Liver (tissue), 9 donors: ENCODE measurements around the gene GLRA3. TPM values are rescaled to one million over a fixed set of nuclear protein-coding genes. Genes with fewer than 3 reads are reported as not detected.

ENCODE experiments used
- DNase-seq: peaks from one replicate; pipeline ENCODE4 v3.0.0-alpha.2; 2017; ENCODE audit warnings: low spot score
- H3K27ac ChIP-seq, 2 donors: one replicate each; pipeline ENCODE4 v1.7.0; 2013; ENCODE audit warnings: inconsistent platforms in 2 of 2, low read length in 2 of 2, control low read depth in 1 of 2, low read depth in 1 of 2, mild to moderate bottlenecking in 1 of 2
- H3K27me3 ChIP-seq, 4 donors: one replicate each; pipeline versions ENCODE4 v1.6.1 to v1.7.0; 2013; ENCODE audit warnings: low read length in 3 of 4, inconsistent platforms in 1 of 4, mild to moderate bottlenecking in 1 of 4, moderate library complexity in 1 of 4; ENCODE audit not compliant: control insufficient read depth in 4 of 4, insufficient read depth in 4 of 4
- H3K36me3 ChIP-seq, 4 donors: one replicate each; pipeline versions ENCODE4 v1.6.1 to v1.7.0; 2013; ENCODE audit warnings: low read length in 3 of 4, mild to moderate bottlenecking in 3 of 4, low read depth in 1 of 4, moderate library complexity in 1 of 4; ENCODE audit not compliant: control insufficient read depth in 4 of 4, insufficient read depth in 3 of 4
- H3K4me1 ChIP-seq, 4 donors: one replicate each; pipeline versions ENCODE4 v1.6.1 to v1.7.0; 2013; ENCODE audit warnings: low read length in 3 of 4, mild to moderate bottlenecking in 3 of 4, moderate library complexity in 1 of 4; ENCODE audit not compliant: control insufficient read depth in 4 of 4, insufficient read depth in 4 of 4
- H3K4me3 ChIP-seq, 3 donors: one replicate each; pipeline versions ENCODE4 v1.6.1 to v1.7.0; 2013; ENCODE audit warnings: low read length in 3 of 3, control low read depth in 1 of 3, low read depth in 1 of 3, mild to moderate bottlenecking in 1 of 3
- H3K9ac ChIP-seq, 2 donors: one replicate each; pipeline ENCODE4 v1.7.0; 2013; ENCODE audit warnings: low read length in 2 of 2, mild to moderate bottlenecking in 2 of 2, moderate library complexity in 2 of 2, control low read depth in 1 of 2, low read depth in 1 of 2
- H3K9me3 ChIP-seq, 4 donors: one replicate each; pipeline versions ENCODE4 v1.6.1 to v1.7.0; 2013; ENCODE audit warnings: low read length in 3 of 4; ENCODE audit not compliant: control insufficient read depth in 4 of 4
- EGR1 ChIP-seq, 2 donors: IDR thresholded peaks; 2 replicates each; pipeline ENCODE4 v1.6.1; 2016 to 2018; ENCODE audit warnings: antibody characterized with exemption in 2 of 2, low read depth in 2 of 2
- FOXA1 ChIP-seq: IDR thresholded peaks from 2 replicates; pipeline ENCODE4 v1.6.1; 2016; ENCODE audit warnings: antibody characterized with exemption
- FOXA2 ChIP-seq: IDR thresholded peaks from 2 replicates; pipeline ENCODE4 v1.6.1; 2016; ENCODE audit warnings: antibody characterized with exemption
- HNF4A ChIP-seq, 2 donors: conservative IDR thresholded peaks; 2 replicates each; pipeline ENCODE4 v1.6.1; 2016; ENCODE audit warnings: antibody characterized with exemption in 2 of 2, mild to moderate bottlenecking in 2 of 2
- HNF4G ChIP-seq: IDR thresholded peaks from 2 replicates; pipeline ENCODE4 v1.6.1; 2016; ENCODE audit warnings: antibody characterized with exemption
- JUND ChIP-seq, 2 donors: IDR thresholded peaks; 2 replicates each; pipeline ENCODE4 v1.6.1; 2016; ENCODE audit warnings: antibody characterized with exemption in 2 of 2
- RAD21 ChIP-seq, 2 donors: IDR thresholded peaks; 2 replicates each; pipeline ENCODE4 v1.6.1; 2016; ENCODE audit warnings: antibody characterized with exemption in 2 of 2, mild to moderate bottlenecking in 2 of 2
- SP1 ChIP-seq: IDR thresholded peaks from 2 replicates; pipeline ENCODE4 v1.6.1; 2018; ENCODE audit warnings: antibody characterized with exemption, mild to moderate bottlenecking
- TAF1 ChIP-seq: conservative IDR thresholded peaks from 2 replicates; pipeline ENCODE4 v1.6.1; 2016; ENCODE audit warnings: antibody characterized with exemption, mild to moderate bottlenecking
- YY1 ChIP-seq: IDR thresholded peaks from 2 replicates; pipeline ENCODE4 v1.6.1; 2016; ENCODE audit warnings: antibody characterized with exemption, mild to moderate bottlenecking
- WGBS: extraction: QIAGEN DNeasy Blood & Tissue Kit; methylation state at CpG from one replicate; pipeline ENCODE4 v1.1.7; 2013; 5-methylcytosine and 5-hydroxymethylcytosine counted together
- polyA plus RNA-seq, 2 donors: library from polyadenylated mRNA; stranded (reverse) in 1 of 2; unstranded in 1 of 2; fragments of 200-250 nt in 1 of 2; fragments of >200 nt in 1 of 2; fragmentation: Nextera tagmentation in 1 of 2; extraction: Ambion mirVana in 1 of 2; gene quantifications; one replicate each; pipeline versions ENCODE4 v1.2.1 to v1.2.3, GENCODE V29; 2013 to 2015
- total RNA-seq, 2 donors: library from RNA; depleted of rRNA; stranded (reverse); fragments of >200 nt; gene quantifications; one replicate each; pipeline ENCODE4 v1.2.3, GENCODE V29; 2014
- TF ChIP-seq, protein P1 (sequence below): IDR thresholded peaks from 2 replicates; pipeline ENCODE4 v1.6.1; 2016; ENCODE audit warnings: antibody characterized with exemption
- TF ChIP-seq, protein P2 (sequence below): IDR thresholded peaks from 2 replicates; pipeline ENCODE4 v1.6.1; 2016; ENCODE audit warnings: antibody characterized with exemption
- TF ChIP-seq, protein P3 (sequence below): IDR thresholded peaks from 2 replicates; pipeline ENCODE4 v1.6.1; 2016; ENCODE audit warnings: antibody characterized with exemption, mild to moderate bottlenecking
- TF ChIP-seq, protein P4 (sequence below): IDR thresholded peaks from 2 replicates; pipeline ENCODE4 v1.6.1; 2016; ENCODE audit warnings: antibody characterized with exemption
- TF ChIP-seq, protein P5 (sequence below): fragments of 150-350 bp; IDR thresholded peaks from 2 replicates; pipeline ENCODE4 v1.5.1; 2017; ENCODE audit warnings: improper control_type of control experiment, low read depth, low read length; ENCODE audit not compliant: missing input control
- donor health status: healthy.
- donor health status: healthy.
- donor health status: healthy.
- donor health status: healthy.
- donor health status: healthy.

The GLRA3 gene
- total and polyA plus RNA-seq, 4 donors = not detected

DNA sequence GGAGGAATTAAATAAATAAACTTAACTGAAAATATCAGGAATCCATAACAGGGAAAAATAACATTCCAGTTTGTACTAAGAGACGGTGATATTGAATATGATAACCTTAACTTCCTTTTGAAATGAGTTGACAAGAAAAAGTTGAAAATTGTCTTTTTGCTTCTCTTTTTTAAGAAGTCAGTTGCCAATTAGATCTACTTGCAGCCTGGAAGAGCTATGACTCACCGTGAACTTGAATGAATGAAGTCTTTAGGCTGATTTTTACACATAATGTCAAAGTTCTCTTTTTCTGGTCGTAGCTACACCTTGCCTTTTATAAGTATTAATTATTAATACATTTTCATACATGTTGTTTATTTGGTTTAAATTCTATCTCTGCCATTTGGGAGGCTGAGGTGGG, 212.4 kb downstream of the GLRA3 start:
- Histone ChIP-seq H3K9me3 (no peaks in the 10 kb centered on the region), H3K4me3 (no peak overlapping the region), H3K36me3 (no peaks in the 10 kb centered on the region), H3K4me1 (no peaks in the 10 kb centered on the region), H3K27ac (no peak overlapping the region), H3K27me3 (no peaks in the 10 kb centered on the region), H3K9ac (no peak overlapping the region)
- DNase-seq = no peak
- TF ChIP-seq TAF1 = no peak
- TF ChIP-seq, protein P1, sequence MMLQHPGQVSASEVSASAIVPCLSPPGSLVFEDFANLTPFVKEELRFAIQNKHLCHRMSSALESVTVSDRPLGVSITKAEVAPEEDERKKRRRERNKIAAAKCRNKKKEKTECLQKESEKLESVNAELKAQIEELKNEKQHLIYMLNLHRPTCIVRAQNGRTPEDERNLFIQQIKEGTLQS = no peak
- TF ChIP-seq, protein P2, sequence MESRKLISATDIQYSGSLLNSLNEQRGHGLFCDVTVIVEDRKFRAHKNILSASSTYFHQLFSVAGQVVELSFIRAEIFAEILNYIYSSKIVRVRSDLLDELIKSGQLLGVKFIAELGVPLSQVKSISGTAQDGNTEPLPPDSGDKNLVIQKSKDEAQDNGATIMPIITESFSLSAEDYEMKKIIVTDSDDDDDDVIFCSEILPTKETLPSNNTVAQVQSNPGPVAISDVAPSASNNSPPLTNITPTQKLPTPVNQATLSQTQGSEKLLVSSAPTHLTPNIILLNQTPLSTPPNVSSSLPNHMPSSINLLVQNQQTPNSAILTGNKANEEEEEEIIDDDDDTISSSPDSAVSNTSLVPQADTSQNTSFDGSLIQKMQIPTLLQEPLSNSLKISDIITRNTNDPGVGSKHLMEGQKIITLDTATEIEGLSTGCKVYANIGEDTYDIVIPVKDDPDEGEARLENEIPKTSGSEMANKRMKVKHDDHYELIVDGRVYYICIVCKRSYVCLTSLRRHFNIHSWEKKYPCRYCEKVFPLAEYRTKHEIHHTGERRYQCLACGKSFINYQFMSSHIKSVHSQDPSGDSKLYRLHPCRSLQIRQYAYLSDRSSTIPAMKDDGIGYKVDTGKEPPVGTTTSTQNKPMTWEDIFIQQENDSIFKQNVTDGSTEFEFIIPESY = no peak
- TF ChIP-seq, protein P3, sequence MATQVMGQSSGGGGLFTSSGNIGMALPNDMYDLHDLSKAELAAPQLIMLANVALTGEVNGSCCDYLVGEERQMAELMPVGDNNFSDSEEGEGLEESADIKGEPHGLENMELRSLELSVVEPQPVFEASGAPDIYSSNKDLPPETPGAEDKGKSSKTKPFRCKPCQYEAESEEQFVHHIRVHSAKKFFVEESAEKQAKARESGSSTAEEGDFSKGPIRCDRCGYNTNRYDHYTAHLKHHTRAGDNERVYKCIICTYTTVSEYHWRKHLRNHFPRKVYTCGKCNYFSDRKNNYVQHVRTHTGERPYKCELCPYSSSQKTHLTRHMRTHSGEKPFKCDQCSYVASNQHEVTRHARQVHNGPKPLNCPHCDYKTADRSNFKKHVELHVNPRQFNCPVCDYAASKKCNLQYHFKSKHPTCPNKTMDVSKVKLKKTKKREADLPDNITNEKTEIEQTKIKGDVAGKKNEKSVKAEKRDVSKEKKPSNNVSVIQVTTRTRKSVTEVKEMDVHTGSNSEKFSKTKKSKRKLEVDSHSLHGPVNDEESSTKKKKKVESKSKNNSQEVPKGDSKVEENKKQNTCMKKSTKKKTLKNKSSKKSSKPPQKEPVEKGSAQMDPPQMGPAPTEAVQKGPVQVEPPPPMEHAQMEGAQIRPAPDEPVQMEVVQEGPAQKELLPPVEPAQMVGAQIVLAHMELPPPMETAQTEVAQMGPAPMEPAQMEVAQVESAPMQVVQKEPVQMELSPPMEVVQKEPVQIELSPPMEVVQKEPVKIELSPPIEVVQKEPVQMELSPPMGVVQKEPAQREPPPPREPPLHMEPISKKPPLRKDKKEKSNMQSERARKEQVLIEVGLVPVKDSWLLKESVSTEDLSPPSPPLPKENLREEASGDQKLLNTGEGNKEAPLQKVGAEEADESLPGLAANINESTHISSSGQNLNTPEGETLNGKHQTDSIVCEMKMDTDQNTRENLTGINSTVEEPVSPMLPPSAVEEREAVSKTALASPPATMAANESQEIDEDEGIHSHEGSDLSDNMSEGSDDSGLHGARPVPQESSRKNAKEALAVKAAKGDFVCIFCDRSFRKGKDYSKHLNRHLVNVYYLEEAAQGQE = no peak
- WGBS = 71% methylated on average over 3 of the region's 3 CpGs

DNA sequence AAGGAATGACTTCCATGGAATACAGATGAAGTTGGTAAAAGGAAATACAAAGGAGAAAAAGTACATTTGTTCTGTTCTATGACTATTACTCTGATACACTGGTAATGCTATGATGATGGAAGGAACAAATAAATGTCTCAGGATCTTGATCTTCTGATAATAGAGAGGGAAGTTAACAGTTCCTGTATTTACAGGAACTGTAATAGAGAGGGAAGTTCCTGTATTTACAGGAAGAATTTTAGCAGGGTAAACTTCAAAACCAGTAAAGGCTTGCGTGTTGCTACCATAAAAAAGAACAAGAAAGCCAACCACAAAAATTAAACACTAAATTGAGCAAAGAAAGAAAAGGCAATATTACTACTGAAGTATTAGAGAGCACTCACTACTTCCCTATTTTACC, 215.1 kb downstream of the GLRA3 start:
- no peak for DNase-seq
- Histone ChIP-seq H3K4me1 (no peaks in the 10 kb centered on the region), H3K27me3 (no peaks in the 10 kb centered on the region), H3K4me3 (no peak overlapping the region), H3K27ac (no peak overlapping the region), H3K9me3 (no peaks in the 10 kb centered on the region), H3K36me3 (no peaks in the 10 kb centered on the region), H3K9ac (no peak overlapping the region)
- TF ChIP-seq RAD21 (IDR thresholded peaks at IDR 0.05) (no peak), YY1 (no peak)
- WGBS = 68% methylated on average over 1 of the region's 1 CpG

DNA sequence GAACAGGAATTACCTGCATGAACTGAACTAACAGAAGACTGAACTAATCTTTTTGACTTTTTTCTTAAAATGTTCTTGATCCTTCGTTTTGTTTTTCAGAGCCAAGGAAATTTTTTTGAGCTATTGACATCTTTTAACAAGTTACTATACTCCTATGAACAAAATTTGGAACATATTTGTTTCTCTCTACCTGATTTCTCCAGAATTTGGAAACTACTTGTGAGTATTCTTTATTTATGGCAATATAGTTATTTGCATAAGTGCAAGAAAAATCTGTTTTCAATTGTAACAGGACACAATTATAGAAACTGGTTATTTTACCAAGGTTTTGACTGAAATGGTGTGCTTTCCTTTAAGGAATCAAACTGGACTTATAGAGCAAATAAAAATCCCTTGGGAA, 217.3 kb downstream of the GLRA3 start:
- H3K9ac ChIP-seq = no peak overlapping the region
- no peak overlapping the region for H3K4me3 ChIP-seq
- H3K27ac ChIP-seq = no peak overlapping the region
- peaks cover 0 to 7% (median 2%) of the 10 kb centered on the region in 4 donors for H3K4me1 ChIP-seq
- H3K9me3 ChIP-seq = no peaks in the 10 kb centered on the region
- DNase-seq = no peak
- WGBS = 79% methylated on average over 1 of the region's 1 CpG
- H3K36me3 ChIP-seq = no peaks in the 10 kb centered on the region
- no peaks in the 10 kb centered on the region for H3K27me3 ChIP-seq
- no peak for TF ChIP-seq JUND (IDR thresholded peaks at IDR 0.05)
- no peak for TF ChIP-seq HNF4A (conservative IDR thresholded peaks at IDR 0.05)
- no peak for TF ChIP-seq EGR1 (IDR thresholded peaks at IDR 0.05; ENCODE audit: low read depth in 2 of 2)
- no peak for TF ChIP-seq RAD21 (IDR thresholded peaks at IDR 0.05)
- TF ChIP-seq FOXA1 = no peak
- TF ChIP-seq SP1 = no peak
- TF ChIP-seq YY1 = no peak
- TF ChIP-seq, protein P4, sequence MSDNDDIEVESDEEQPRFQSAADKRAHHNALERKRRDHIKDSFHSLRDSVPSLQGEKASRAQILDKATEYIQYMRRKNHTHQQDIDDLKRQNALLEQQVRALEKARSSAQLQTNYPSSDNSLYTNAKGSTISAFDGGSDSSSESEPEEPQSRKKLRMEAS = no peak
- TF ChIP-seq, protein P2 = no peak
- TF ChIP-seq, protein P5, sequence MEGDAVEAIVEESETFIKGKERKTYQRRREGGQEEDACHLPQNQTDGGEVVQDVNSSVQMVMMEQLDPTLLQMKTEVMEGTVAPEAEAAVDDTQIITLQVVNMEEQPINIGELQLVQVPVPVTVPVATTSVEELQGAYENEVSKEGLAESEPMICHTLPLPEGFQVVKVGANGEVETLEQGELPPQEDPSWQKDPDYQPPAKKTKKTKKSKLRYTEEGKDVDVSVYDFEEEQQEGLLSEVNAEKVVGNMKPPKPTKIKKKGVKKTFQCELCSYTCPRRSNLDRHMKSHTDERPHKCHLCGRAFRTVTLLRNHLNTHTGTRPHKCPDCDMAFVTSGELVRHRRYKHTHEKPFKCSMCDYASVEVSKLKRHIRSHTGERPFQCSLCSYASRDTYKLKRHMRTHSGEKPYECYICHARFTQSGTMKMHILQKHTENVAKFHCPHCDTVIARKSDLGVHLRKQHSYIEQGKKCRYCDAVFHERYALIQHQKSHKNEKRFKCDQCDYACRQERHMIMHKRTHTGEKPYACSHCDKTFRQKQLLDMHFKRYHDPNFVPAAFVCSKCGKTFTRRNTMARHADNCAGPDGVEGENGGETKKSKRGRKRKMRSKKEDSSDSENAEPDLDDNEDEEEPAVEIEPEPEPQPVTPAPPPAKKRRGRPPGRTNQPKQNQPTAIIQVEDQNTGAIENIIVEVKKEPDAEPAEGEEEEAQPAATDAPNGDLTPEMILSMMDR = no peak
- TF ChIP-seq FOXA2 = no peak
- TF ChIP-seq HNF4G = no peak
